B cell (primary cell): ENCODE results near the gene IL1RL1. TPM values are rescaled to one million over a fixed set of nuclear protein-coding genes. Genes with fewer than 3 reads are reported as not detected.

Experiments used
- ATAC-seq: fragments of 200-7000 bp; cut with Tn5 transposase; one replicate; pipeline ENCODE4 v1.10.0; 2021; ENCODE audit warnings: low read depth, mild to moderate bottlenecking, moderate number of reproducible peaks, moderate library complexity
- CTCF ChIA-PET: fragments of 350-600 bp; sonication (Branson Sonifier 250); formaldehyde crosslinking; loops from one replicate; lab custom pipeline; 2021; ENCODE audit warnings: antibody characterized with exemption, inconsistent platforms; lab: Charles Lee
- POLR2A ChIA-PET: fragments of 350-600 bp; sonication (Branson Sonifier 250); formaldehyde crosslinking; loops from one replicate; lab custom pipeline; 2021; ENCODE audit warnings: antibody characterized with exemption; lab: Charles Lee
- DNase-seq: peaks from one replicate; pipeline ENCODE4 v3.0.0; 2013
- H2AFZ ChIP-seq: 2 replicates; pipeline ENCODE4 v1.6.1; 2012; ENCODE audit warnings: mild to moderate bottlenecking, low read depth, low read length; ENCODE audit not compliant: insufficient read depth, poor library complexity, severe bottlenecking
- H3K27ac ChIP-seq, 2 donors: 1 replicate in 1 of 2; 2 replicates in 1 of 2; pipeline ENCODE4 v1.5.1; 2012 to 2013; ENCODE audit warnings: low read length in 2 of 2, mild to moderate bottlenecking in 2 of 2, moderate library complexity in 1 of 2
- H3K27me3 ChIP-seq, 4 experiments: fragments of 200-600 bp in 1 of 4; sonication (generic) in 1 of 4; replicated peaks in 1 of 4; 1 replicate in 2 of 4; 2 replicates in 2 of 4; pipeline versions ENCODE4 v1.6.1 to v1.7.0; 2013 to 2016; ENCODE audit warnings: low read length in 3 of 4, mild to moderate bottlenecking in 2 of 4, mixed read lengths in 1 of 4, moderate library complexity in 1 of 4; ENCODE audit not compliant: insufficient read depth in 4 of 4, control insufficient read depth in 3 of 4; ENCODE audit errors: control extremely low read depth in 1 of 4
- H3K36me3 ChIP-seq, 2 experiments: replicated peaks in 1 of 2; 1 replicate in 1 of 2; 2 replicates in 1 of 2; pipeline versions ENCODE4 v1.6.1 to v1.7.1; 2013; ENCODE audit warnings: low read length in 1 of 2; ENCODE audit not compliant: insufficient read depth in 2 of 2, control insufficient read depth in 1 of 2; ENCODE audit errors: control extremely low read depth in 1 of 2, extremely low read depth in 1 of 2
- H3K4me1 ChIP-seq, 2 donors: fragments of 200-600 bp in 1 of 2; sonication (generic) in 1 of 2; 1 replicate in 1 of 2; 2 replicates in 1 of 2; pipeline versions ENCODE4 v1.5.1 to v1.6.1; 2013 to 2017; ENCODE audit warnings: low read length in 2 of 2; ENCODE audit not compliant: control insufficient read depth in 2 of 2, insufficient read depth in 2 of 2
- H3K4me2 ChIP-seq: replicated peaks from 2 replicates; pipeline ENCODE3; 2012; ENCODE audit warnings: mild to moderate bottlenecking, low read depth, low read length; ENCODE audit not compliant: poor library complexity, severe bottlenecking
- H3K4me3 ChIP-seq, 5 experiments: fragments of 200-600 bp in 1 of 5; sonication (generic) in 1 of 5; 1 replicate in 3 of 5; 2 replicates in 2 of 5; pipeline versions ENCODE4 v1.5.1 to v1.7.0; 2011 to 2016; ENCODE audit warnings: low read length in 4 of 5, mild to moderate bottlenecking in 4 of 5, low read depth in 2 of 5, control low read depth in 1 of 5, moderate library complexity in 1 of 5; ENCODE audit not compliant: insufficient read depth in 1 of 5; ENCODE audit errors: control extremely low read depth in 1 of 5, extremely low read depth in 1 of 5
- H3K79me2 ChIP-seq: fragments of 200-600 bp; sonication (generic); one replicate; pipeline ENCODE4 v1.6.0; 2016; ENCODE audit warnings: low read length; ENCODE audit not compliant: control insufficient read depth, insufficient read depth
- H3K9ac ChIP-seq: fragments of 200-600 bp; sonication (generic); 2 replicates; pipeline ENCODE4 v1.6.1; 2017; ENCODE audit warnings: mild to moderate bottlenecking, low read length, moderate library complexity
- H3K9me3 ChIP-seq, 3 donors: one replicate each; pipeline versions ENCODE4 v1.6.1 to v1.7.1; 2013; ENCODE audit warnings: low read length in 2 of 3; ENCODE audit not compliant: control insufficient read depth in 2 of 3, insufficient read depth in 1 of 3; ENCODE audit errors: control extremely low read depth in 1 of 3
- H4K20me1 ChIP-seq: 2 replicates; pipeline ENCODE4 v1.6.0; 2012; ENCODE audit warnings: mild to moderate bottlenecking, low read length; ENCODE audit not compliant: insufficient read depth, control insufficient read depth, poor library complexity, severe bottlenecking
- H3K27ac Mint-ChIP-seq: one replicate; pipeline ENCODE4 v1.8.0; 2021; ENCODE audit warnings: mixed read lengths
- H3K27me3 Mint-ChIP-seq: one replicate; pipeline ENCODE4 v1.8.0; 2021; ENCODE audit warnings: mixed read lengths
- H3K4me1 Mint-ChIP-seq: one replicate; pipeline ENCODE4 v1.8.0; 2021; ENCODE audit warnings: mixed read lengths
- H3K4me3 Mint-ChIP-seq: one replicate; pipeline ENCODE4 v1.8.0; 2021; ENCODE audit warnings: mixed read lengths
- H3K9me3 Mint-ChIP-seq: one replicate; pipeline ENCODE4 v1.8.0; 2022; ENCODE audit warnings: mixed read lengths; ENCODE audit not compliant: insufficient read depth
- EZH2 ChIP-seq: IDR thresholded peaks from 2 replicates; pipeline ENCODE4 v1.6.1; 2012; ENCODE audit warnings: borderline replicate concordance, low read depth, mild to moderate bottlenecking, moderate library complexity, low read length; ENCODE audit not compliant: insufficient read depth, poor library complexity, severe bottlenecking
- WGBS: methylation state at CpG from one replicate; pipeline ENCODE4 v1.1.5; 2013; ENCODE audit warnings: missing lambda C conversion rate; ENCODE audit not compliant: insufficient coverage; 5-methylcytosine and 5-hydroxymethylcytosine counted together
- intact Hi-C: fragments of 100-400 bp; cut with micrococcal nuclease; formaldehyde crosslinking; loops from one replicate; pipeline ENCODE4 v1.10.0; 2022
- polyA plus RNA-seq: library from polyadenylated mRNA; depleted of rRNA; stranded (reverse); fragments of >200 nt; gene quantifications from 2 replicates; pipeline ENCODE4 v1.2.3, GENCODE V29; 2012
- total RNA-seq, 2 donors: library from RNA; stranded (reverse); fragments of 120-200 nt in 1 of 2; gene quantifications; 1 replicate in 1 of 2; 2 replicates in 1 of 2; pipeline versions ENCODE4 v1.2.3 to v1.2.4, GENCODE V29; 2013 to 2022
- TF ChIP-seq, protein P1 (sequence below): fragments of 200-600 bp; IDR thresholded peaks from one replicate; pipeline ENCODE4 v1.8.0; 2022; ENCODE audit warnings: antibody characterized with exemption, mild to moderate bottlenecking

IL1RL1 gene
- total and polyA plus RNA-seq, 2 donors (not counting 1 experiment from before 2014, with no cell fraction given) = not detected

DNA sequence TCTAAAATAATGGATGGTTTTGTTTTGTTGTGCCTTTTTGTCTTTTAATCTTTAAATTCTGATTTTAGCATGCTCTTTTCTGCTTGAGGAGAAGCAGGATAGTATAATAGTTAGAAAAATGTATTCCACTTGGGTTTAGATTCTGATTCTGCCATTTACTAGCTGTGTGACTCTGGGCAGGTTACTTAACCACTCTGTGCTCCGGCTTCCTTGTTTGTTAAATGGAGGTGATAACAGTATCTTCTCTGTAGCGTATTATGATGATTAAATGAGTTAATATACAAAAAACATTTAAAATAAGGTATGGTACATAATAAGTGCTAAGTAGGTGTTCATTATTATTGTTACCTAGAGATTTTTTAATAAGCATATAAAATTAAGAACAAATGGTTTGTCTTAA is 84.6 kb downstream of the IL1RL1 start:
- Histone ChIP-seq H3K36me3 (no peaks in the 10 kb centered on the region), H3K27ac (no peak overlapping the region), H3K4me2 (no peak overlapping the region), H3K4me3 (no peak overlapping the region), H2AFZ (no peak overlapping the region), H3K9ac (no peak overlapping the region), H3K4me1 (no peaks in the 10 kb centered on the region), H3K9me3 (no peaks in the 10 kb centered on the region), H3K79me2 (no peaks in the 10 kb centered on the region), H3K27me3 (no peaks in the 10 kb centered on the region), H4K20me1 (no peaks in the 10 kb centered on the region)
- ChIA-PET CTCF (no interaction called here), POLR2A (interaction anchor here (0.6 kb wide), 1 partner anchor 560 kb away, joined by 4 read pairs; no protein-coding TSS in a partner anchor)
- H3K27ac Mint-ChIP-seq = no peak overlapping the region
- no peak for TF ChIP-seq EZH2
- TF ChIP-seq, protein P1, sequence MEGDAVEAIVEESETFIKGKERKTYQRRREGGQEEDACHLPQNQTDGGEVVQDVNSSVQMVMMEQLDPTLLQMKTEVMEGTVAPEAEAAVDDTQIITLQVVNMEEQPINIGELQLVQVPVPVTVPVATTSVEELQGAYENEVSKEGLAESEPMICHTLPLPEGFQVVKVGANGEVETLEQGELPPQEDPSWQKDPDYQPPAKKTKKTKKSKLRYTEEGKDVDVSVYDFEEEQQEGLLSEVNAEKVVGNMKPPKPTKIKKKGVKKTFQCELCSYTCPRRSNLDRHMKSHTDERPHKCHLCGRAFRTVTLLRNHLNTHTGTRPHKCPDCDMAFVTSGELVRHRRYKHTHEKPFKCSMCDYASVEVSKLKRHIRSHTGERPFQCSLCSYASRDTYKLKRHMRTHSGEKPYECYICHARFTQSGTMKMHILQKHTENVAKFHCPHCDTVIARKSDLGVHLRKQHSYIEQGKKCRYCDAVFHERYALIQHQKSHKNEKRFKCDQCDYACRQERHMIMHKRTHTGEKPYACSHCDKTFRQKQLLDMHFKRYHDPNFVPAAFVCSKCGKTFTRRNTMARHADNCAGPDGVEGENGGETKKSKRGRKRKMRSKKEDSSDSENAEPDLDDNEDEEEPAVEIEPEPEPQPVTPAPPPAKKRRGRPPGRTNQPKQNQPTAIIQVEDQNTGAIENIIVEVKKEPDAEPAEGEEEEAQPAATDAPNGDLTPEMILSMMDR = no peak
- DNase-seq (no peak), ATAC-seq (no peak)
- H3K4me1 Mint-ChIP-seq = no peaks in the 10 kb centered on the region
- intact Hi-C loops = no loop called here
- no peaks in the 10 kb centered on the region for H3K27me3 Mint-ChIP-seq
- H3K4me3 Mint-ChIP-seq = no peak overlapping the region
- WGBS = no CpG with 5 or more reads among the region's 2 CpGs
- H3K9me3 Mint-ChIP-seq = no peaks in the 10 kb centered on the region

DNA sequence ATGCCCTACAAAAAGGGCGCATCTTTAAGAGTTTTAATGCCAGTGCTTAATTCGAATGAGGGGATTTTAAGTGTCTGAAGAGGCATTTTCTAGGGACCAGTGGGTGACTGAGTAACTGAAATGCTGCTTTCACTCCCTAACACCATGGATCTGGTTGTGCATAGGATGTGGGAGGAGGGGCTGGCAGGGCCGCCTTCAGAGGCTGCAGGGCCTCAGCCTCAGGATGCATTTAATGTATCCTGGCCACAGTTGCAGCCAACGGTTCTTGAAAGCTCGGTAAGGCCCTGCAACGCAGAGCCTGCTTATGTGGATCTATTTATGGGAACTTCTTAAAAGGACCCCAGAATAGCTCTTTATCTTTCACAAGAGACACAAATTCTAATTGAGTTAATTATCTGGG is 85.8 kb downstream of the IL1RL1 start:
- H3K27ac ChIP-seq = no peak overlapping the region
- ChIA-PET POLR2A (no interaction called here), CTCF (no interaction called here)
- H3K9ac ChIP-seq = no peak overlapping the region
- H3K4me3 ChIP-seq = no peak overlapping the region
- Mint-ChIP-seq H3K27ac (no peak overlapping the region), H3K9me3 (no peaks in the 10 kb centered on the region), H3K27me3 (no peaks in the 10 kb centered on the region), H3K4me3 (no peak overlapping the region), H3K4me1 (no peaks in the 10 kb centered on the region)
- no peaks in the 10 kb centered on the region for H3K4me1 ChIP-seq
- H2AFZ ChIP-seq = no peak overlapping the region
- H3K27me3 ChIP-seq = no peaks in the 10 kb centered on the region
- no peaks in the 10 kb centered on the region for H4K20me1 ChIP-seq
- no peaks in the 10 kb centered on the region for H3K9me3 ChIP-seq
- ATAC-seq (no peak), DNase-seq (no peak)
- intact Hi-C loops = no loop called here
- WGBS = 87% methylated on average over 2 of the region's 6 CpGs
- no peak overlapping the region for H3K4me2 ChIP-seq
- TF ChIP-seq, protein P1 = no peak
- TF ChIP-seq EZH2 = no peak
- H3K79me2 ChIP-seq = no peaks in the 10 kb centered on the region
- no peaks in the 10 kb centered on the region for H3K36me3 ChIP-seq
